ENCODE data around the gene CDH23.
A peak's percentile ranks its signal among the peaks of the same experiment; 100 is the strongest.

The CDH23 gene

GRCh38 chr10:71367271-71367670, 29.4 kb upstream of the CDH23 start:
- DNase-seq = peak in 1 of 42 donors; percentile 45
- intact Hi-C loops (cut with DNase I) = no loop called here

DNA sequence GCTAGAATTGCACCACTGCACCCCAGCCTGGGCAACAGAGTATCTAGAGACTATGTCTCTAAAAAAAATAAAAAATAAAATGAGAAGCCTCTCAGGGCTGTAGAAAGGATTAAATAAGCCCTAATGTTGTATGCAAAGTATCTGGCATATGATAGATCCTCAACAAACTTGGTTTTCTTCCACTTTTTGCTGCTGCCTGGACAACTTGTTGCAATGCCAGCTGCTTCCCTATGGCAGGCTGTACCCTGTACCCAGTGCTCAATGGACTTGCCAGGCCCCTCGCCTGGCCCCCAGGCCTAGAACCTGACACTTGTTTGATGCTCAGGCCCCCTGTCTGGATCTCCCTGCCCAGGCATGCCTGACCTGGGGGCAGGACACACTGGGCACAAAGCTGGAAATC, 28.5 kb upstream of the CDH23 start:
- intact Hi-C loops (cut with DNase I) = no loop called here
- DNase-seq = no peak

GRCh38 chr10:71368643-71369042, 28.1 kb upstream of the CDH23 start:
- intact Hi-C loops (cut with DNase I) = no loop called here

DNA sequence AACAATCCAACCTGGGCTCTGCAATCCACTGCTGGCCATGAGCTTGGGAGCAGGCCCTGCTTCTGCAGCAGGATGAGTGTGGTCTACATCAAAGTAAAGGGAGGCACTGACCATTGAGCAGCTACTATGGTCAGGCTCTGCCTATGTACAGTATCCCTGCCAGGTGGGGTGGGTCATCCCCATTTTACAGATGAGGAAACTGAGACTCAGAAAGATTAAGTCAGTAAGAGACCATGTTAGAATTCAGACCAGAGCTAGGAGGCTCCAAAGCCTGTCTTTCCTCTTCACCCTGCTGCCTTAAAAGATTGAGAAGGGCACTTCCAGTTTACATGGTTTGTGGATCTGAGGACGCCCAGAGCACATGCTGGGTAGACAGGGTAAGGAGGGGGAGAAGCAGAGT, 27.1 kb upstream of the CDH23 start:
- intact Hi-C loops (cut with DNase I) = no loop called here
- no peak for DNase-seq

More at GRCh38 chr10:71368643-71369042, 28.1 kb upstream of the CDH23 start:
- DNase-seq = no peak

DNA sequence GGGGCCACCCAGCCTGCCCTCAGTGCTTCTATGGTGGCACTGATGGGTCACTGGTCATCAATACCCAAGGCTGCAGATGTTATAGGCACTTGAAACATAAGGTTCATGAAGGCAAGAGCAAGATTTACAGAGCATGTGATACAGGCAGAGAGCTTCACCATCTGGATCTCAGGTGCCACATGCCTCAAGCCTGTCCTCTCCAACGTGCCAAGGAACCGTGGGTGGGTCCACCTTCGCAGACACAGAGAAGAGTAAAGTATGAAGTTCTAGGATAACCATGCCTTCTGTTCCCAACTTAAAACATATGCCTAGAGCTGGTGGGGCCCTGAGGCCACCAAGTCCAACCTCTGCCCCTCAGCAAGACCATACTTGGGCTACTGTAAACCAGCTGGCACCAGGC, 26.7 kb upstream of the CDH23 start:
- no peak for DNase-seq
- intact Hi-C loops (cut with DNase I) = no loop called here

DNA sequence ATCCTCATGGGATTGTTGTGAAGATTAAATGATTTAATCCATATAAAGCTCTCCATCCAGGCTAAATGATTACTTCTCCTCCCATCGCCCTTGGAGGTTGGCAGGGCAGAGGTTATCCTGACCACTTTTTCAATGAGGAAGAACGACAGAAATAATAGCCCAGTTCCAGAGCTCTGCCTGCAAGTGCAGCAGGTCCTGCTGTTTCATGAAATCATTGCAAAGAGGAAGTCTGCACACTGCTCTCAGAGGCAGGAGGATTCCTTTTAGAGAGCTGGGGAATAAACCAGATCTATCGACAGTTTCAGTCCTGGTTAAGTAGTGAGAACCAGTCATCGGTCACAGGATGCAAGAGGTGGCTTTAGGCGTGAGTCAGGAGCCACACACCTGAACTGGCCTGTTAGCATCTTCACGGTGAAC, 25.0 kb upstream of the CDH23 start:
- intact Hi-C loops (cut with DNase I) = no loop called here
- no peak for DNase-seq

DNA sequence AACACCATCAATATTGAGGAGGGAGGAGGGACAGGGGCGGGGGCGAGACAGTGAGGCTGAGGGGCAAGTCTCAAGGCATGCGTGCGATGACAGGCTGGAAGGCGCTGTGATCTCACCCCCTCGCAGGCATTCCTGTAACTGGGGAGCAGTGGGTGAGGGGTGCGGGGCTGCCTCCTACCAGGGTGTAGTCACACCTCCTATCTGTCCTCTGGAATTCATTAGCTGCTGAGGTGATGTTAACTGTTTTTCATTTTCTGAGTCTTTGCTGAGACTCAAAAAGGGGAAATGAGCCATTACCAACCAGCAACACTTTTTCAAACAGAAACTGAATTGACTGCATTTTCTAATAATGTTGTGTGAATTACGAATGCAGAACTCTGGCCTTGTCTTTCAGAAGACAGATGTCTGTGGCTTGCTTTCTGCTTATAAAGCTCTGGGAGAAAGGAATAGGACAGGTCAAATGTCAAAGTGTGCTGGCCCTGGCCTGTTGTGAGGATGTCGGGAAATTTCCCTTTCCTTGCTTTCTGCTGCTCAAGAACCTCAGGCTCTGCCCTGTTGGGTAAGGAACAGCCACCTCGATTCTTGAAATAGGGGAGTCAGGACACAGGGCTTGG, 23.7 kb upstream of the CDH23 start:
- intact Hi-C loops (cut with DNase I) = no loop called here
- peak in 38 of 42 donors; percentile 37 to 92 (median 66) for DNase-seq

DNA sequence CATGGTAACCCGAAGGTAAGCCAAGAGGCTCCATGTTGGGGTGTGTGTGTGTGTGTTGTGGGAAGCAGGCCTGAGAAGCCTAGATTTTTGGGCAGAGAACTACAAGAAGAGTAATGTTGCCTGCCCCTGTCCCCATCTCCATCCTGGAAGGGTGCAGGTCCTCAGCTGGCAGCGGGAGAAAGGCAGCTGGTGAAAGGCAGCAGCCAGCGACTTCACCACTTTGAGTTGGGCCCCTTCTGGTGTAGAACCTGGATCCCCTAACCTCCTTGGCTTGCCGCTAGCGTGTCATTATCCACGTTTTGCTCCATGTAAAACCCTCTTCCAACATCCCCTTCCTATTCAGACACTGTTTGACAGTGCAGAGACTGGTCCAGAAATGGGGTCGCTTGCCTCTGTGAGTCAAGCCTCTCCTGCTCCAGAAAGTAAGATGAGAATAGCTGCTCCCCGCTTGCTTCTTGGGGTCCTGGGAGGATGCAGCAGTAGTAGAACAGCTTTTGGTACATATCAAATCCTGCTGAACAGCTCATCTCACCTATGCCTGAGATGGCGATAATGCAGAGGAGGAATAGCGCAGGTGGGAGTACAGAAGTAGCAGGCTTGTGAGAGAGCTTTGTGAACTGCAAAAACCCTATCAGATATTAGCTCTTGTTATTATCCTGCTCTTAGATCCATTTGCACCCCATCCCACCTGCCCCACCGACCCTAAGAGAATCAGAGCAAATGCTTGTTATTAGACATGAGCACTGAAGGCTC, 22.1 kb upstream of the CDH23 start:
- intact Hi-C loops (cut with DNase I) = loop anchor here (5.0 kb wide), 1 partner anchor 338 kb away; no protein-coding TSS in a partner anchor
- peak in 6 of 42 donors; percentile 31 to 65 (median 44) for DNase-seq

DNA sequence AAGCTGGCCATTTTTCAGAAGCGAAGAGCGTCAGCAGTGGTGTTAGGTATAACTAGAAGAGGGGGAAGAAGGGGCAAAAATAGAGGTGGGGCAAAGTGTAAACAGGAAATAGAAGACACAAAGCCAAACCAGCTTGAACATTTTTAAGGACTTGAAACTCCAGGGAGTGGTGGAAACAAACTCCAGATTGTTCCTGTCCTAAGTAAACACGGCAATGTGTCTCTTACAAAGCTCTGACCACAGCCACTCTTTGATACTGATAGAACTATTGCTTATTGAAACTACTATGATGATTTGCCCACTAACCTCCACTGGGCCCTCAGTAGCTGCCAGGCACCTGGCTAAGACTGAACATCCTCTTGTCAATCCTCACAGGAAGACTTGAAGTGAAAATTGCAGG, 20.8 kb upstream of the CDH23 start:
- intact Hi-C loops (cut with DNase I) = loop anchor here (2.0 to 5.0 kb wide), 2 partner anchors 57 to 336 kb away; partner anchors contain the start of gene SLC29A3
- no peak for DNase-seq

- intact Hi-C loops (cut with DNase I) = loop anchor here (5.0 kb wide), 1 partner anchor 334 kb away; no protein-coding TSS in a partner anchor
- no peak for DNase-seq
Observed at GRCh38 chr10:71378336-71379117, 18.2 kb upstream of the CDH23 start.

DNA sequence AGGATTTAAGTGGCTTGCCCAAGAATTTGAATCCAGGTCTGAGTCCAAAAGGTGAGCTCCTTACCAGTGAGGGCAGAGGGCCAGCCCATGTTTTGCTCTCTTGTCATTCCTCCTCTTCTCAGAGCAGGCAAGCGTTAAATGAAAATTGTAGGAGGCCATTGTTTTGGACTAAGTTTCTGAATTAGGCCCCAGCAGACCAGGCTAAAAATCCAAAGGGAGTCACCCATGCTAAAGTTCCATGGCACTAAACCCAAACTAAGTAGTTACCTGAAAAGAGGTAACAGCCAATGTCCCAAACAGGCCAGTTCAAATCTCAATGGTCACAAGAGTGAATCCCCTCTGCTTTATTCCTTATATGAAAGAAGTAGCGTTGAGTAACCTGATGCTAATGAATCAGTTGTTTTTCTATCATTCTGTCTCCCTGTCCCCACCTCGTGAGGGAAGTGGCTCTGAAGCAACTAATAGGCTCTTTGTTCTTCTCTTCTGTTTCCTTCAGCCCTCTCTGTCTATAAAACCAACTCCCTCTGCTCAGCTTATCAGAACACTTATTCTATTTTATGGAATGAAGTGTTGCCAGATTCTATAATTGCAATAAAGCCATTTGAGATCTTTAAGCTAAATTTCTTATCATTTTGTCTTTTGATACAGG, 17.5 kb upstream of the CDH23 start:
- peak in 1 of 42 donors; percentile 26 for DNase-seq
- intact Hi-C loops (cut with DNase I) = loop anchor here (5.0 kb wide), 1 partner anchor 333 kb away; no protein-coding TSS in a partner anchor

DNA sequence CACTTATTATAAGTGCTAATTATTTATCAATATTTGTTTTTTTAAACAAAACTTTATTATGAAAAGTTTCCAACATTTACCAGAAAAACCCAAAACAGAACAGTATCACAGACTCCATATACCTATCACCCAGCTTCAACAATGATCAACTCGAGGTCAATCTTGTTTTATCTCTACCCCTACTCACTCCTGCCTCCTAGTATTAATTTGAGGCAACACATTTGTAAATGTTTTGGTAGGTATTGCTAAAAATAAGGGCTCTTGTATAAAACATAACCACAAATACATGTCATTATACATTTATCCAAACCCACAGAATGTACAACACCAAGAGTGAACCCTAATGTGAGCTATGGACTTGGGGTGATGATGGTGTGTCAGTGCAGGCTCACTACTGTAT, 15.9 kb upstream of the CDH23 start:
- no peak for DNase-seq
- intact Hi-C loops (cut with DNase I) = loop anchor here (5.0 kb wide), 1 partner anchor 231 kb away; no protein-coding TSS in a partner anchor

DNA sequence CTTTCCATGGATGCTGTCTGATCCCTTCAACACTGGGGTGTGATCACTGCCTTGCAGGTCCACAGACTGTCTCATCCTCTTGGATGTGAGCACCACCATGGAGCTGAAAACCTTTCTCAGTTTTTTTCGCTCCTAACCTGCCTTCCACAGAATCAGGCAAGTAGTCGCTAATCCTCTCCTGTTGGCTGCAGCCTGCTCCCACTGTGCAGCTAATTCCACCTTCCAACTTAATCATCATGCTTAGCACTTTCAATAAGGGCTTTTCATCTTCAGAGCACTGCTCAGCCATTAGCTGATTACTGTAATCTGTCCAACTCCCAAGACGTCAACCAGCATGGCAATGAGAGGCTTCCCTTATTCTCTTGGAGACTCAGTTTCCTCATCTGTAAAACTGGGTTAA, 15.1 kb upstream of the CDH23 start:
- DNase-seq = no peak
- intact Hi-C loops (cut with DNase I) = loop anchor here (5.0 kb wide), 1 partner anchor 231 kb away; no protein-coding TSS in a partner anchor

GRCh38 chr10:71382028-71382427, 14.7 kb upstream of the CDH23 start:
- DNase-seq = no peak
- intact Hi-C loops (cut with DNase I) = loop anchor here (5.0 kb wide), 1 partner anchor 230 kb away; no protein-coding TSS in a partner anchor

- intact Hi-C loops (cut with DNase I) = loop anchor here (5.0 kb wide), 1 partner anchor 230 kb away; no protein-coding TSS in a partner anchor
- DNase-seq = no peak
Observed at GRCh38 chr10:71382757-71383156, 14.0 kb upstream of the CDH23 start.

- peak; percentile 68 to 96 (median 88) for DNase-seq
- intact Hi-C loops (cut with DNase I) = loop anchor here (5.0 kb wide), 1 partner anchor 228 kb away; no protein-coding TSS in a partner anchor
Observed at GRCh38 chr10:71383972-71384687, 12.6 kb upstream of the CDH23 start.

GRCh38 chr10:71388171-71388570, 8.5 kb upstream of the CDH23 start:
- intact Hi-C loops (cut with DNase I) = no loop called here
- DNase-seq = no peak
